ENCODE measurements around the gene PCSK1N. TPM values are rescaled to one million over a fixed set of nuclear protein-coding genes. Genes with fewer than 3 reads are reported as not detected.

Gene PCSK1N
- total and polyA plus RNA-seq, 9 of the 15 experiments (the other 6 are each of a cell fraction or from before 2014, with no cell fraction given), result 0.07 to 0.55 (median 0.54) TPM; not detected in 6

GRCh38 chrX:48785540-48786214 lies 49.7 kb downstream of the PCSK1N start (continued):
- TF ChIP-seq GTF2F1 (IDR thresholded peaks at IDR 0.05; ENCODE audit: low read depth, low read length), result no peak
- no peak for TF ChIP-seq XRCC4 (IDR thresholded peaks at IDR 0.05; ENCODE audit: extremely low read depth, insufficient read depth, insufficient read length)
- TF ChIP-seq NCOA4 (IDR thresholded peaks at IDR 0.05; ENCODE audit: partially characterized antibody), result no peak
- no peak for TF ChIP-seq ZNF384 (IDR thresholded peaks at IDR 0.05; ENCODE audit: low read depth, low read length)
- no peak for TF ChIP-seq KLF13 (tag; IDR thresholded peaks at IDR 0.05; ENCODE audit: borderline replicate concordance, low read depth)
- TF ChIP-seq MGA (IDR thresholded peaks at IDR 0.05), result no peak
- no peak for TF ChIP-seq FOXK1 (CRISPR knock-in tag; IDR thresholded peaks at IDR 0.05; ENCODE audit: borderline replicate concordance)
- TF ChIP-seq TFE3 (CRISPR knock-in tag; IDR thresholded peaks at IDR 0.05), result no peak
- TF ChIP-seq SFPQ (IDR thresholded peaks at IDR 0.05; ENCODE audit: low read depth, low read length), result no peak

All from K562 (cell line).